Measurements from ENCODE around the gene HSD11B1.

GRCh38 chr1:209743145-209743482 is 38.5 kb downstream of the HSD11B1 start:
- no peak for TF ChIP-seq CTCF (IDR thresholded peaks at IDR 0.05)
- TF ChIP-seq NR3C1 (CRISPR knock-in tag; conservative IDR thresholded peaks at IDR 0.05; ENCODE audit: low read depth): no peak
- TF ChIP-seq ZNF263 (CRISPR knock-in tag; IDR thresholded peaks at IDR 0.05; ENCODE audit: low read depth): no peak
- no peak for TF ChIP-seq AFF4 (CRISPR knock-in tag; IDR thresholded peaks at IDR 0.05; ENCODE audit: borderline replicate concordance)
- no peak for TF ChIP-seq MAX (CRISPR knock-in tag; IDR thresholded peaks at IDR 0.05)
- TF ChIP-seq USF1 (CRISPR knock-in tag; IDR thresholded peaks at IDR 0.05): no peak
- no peak for TF ChIP-seq E2F1 (CRISPR knock-in tag; IDR thresholded peaks at IDR 0.05)
- no peak for TF ChIP-seq E2F4 (CRISPR knock-in tag; IDR thresholded peaks at IDR 0.05; ENCODE audit: borderline replicate concordance, low read depth)
- TF ChIP-seq ZNF138 (CRISPR knock-in tag; conservative IDR thresholded peaks at IDR 0.05): no peak
- TF ChIP-seq PRDM15 (CRISPR knock-in tag; IDR thresholded peaks at IDR 0.05): no peak
- TF ChIP-seq ATF6 (CRISPR knock-in tag; IDR thresholded peaks at IDR 0.05): no peak
- TF ChIP-seq ETV6 (CRISPR knock-in tag; IDR thresholded peaks at IDR 0.05): no peak
